Activated CD4-positive, alpha-beta memory T cell treated with anti-CD3 and anti-CD28 coated beads for 36 hours (primary cell): Measurements from ENCODE around the gene SPOCD1. TPM values are rescaled to one million over a fixed set of nuclear protein-coding genes. Genes with fewer than 3 reads are reported as not detected.
A peak's percentile ranks its signal among the peaks of the same experiment; 100 is the strongest.

Experiments
- CTCF ChIA-PET: fragments of 350-600 bp; sonication (Branson Sonifier 250); formaldehyde crosslinking; loops from one replicate; lab custom pipeline; 2021; ENCODE audit warnings: antibody characterized with exemption, inconsistent platforms; lab: Charles Lee
- POLR2A ChIA-PET: fragments of 350-600 bp; sonication (Branson Sonifier 250); formaldehyde crosslinking; loops from one replicate; lab custom pipeline; 2021; ENCODE audit warnings: antibody characterized with exemption; lab: Charles Lee
- DNase-seq: peaks from one replicate; pipeline ENCODE4 v3.0.0-alpha.2; 2020
- H3K27ac Mint-ChIP-seq: one replicate; pipeline ENCODE4 v1.8.0; 2021; ENCODE audit warnings: mixed read lengths
- H3K27me3 Mint-ChIP-seq: one replicate; pipeline ENCODE4 v1.8.0; 2021; ENCODE audit warnings: mixed read lengths
- H3K36me3 Mint-ChIP-seq: one replicate; pipeline ENCODE4 v1.8.0; 2021; ENCODE audit warnings: mixed read lengths
- H3K4me1 Mint-ChIP-seq: one replicate; pipeline ENCODE4 v1.8.0; 2021; ENCODE audit warnings: low read depth, mixed read lengths
- H3K4me3 Mint-ChIP-seq: one replicate; pipeline ENCODE4 v1.8.0; 2021; ENCODE audit warnings: mild to moderate bottlenecking, mixed read lengths
- H3K9me3 Mint-ChIP-seq: one replicate; pipeline ENCODE4 v1.8.0; 2021; ENCODE audit warnings: mixed read lengths
- intact Hi-C: fragments of 100-400 bp; cut with micrococcal nuclease; formaldehyde crosslinking; loops from one replicate; pipeline ENCODE4 v1.15.1; 2023
- total RNA-seq, 2 experiments: library from RNA; stranded (reverse); gene quantifications; one replicate each; pipeline ENCODE4 v1.2.3, GENCODE V29; 2021

SPOCD1 gene
- total RNA-seq, 2 experiments from 2014 or later = 0.73 to 0.78 TPM

DNA sequence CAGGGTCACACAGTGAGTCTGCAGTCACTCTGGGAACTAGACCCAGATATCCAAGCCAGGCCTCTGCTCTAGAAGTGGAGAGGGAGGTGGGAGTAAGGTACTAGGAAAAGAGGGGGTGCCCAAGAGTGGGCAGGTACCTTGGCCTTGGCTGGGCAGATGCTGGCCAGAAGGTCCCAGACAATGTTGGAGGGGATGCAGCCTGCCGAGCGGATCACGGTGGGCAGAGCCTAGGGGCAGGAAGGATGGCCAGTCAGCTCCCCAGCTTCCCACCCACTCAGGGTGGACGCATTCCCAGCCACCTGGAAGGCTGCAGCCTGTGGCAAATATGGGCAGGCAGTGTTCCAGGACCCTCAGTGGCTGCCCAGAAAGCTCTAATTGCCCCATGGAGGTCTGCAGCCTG lies 23.3 kb downstream of the SPOCD1 start:
- H3K4me3 Mint-ChIP-seq = no peak overlapping the region
- H3K27ac Mint-ChIP-seq = no peak overlapping the region
- peaks cover 1% of the 10 kb centered on the region for H3K27me3 Mint-ChIP-seq
- DNase-seq = no peak
- CTCF ChIA-PET = interaction anchor here (6.9 kb wide), 1 partner anchor 128 kb away, joined by 139 read pairs; no protein-coding TSS in a partner anchor
- no peaks in the 10 kb centered on the region for H3K36me3 Mint-ChIP-seq
- no peaks in the 10 kb centered on the region for H3K9me3 Mint-ChIP-seq
- H3K4me1 Mint-ChIP-seq = peaks cover 12% of the 10 kb centered on the region
- POLR2A ChIA-PET = no interaction called here
- intact Hi-C loops = no loop called here

DNA sequence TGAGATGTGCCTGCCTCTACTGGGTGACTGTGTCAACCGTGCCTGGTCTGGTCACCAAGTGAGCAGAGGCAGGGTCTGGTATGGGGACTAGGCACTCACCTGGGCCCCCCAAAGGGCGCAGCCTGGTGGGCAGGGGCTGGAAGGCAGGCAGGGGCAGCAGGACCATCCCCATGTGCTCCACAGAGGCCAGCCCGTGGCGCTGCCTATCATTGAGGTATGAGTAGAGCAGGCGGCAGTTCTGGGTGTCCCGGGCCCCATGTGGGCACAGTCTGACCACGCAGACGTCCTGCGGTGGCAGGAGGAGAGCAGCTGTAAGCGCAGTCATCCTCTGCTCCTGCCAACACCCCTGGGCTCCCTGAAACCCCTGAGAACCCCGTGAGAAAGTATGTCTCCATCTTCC lies 23.7 kb downstream of the SPOCD1 start:
- Mint-ChIP-seq H3K36me3 (no peaks in the 10 kb centered on the region), H3K9me3 (no peaks in the 10 kb centered on the region), H3K4me1 (peaks cover 13% of the 10 kb centered on the region), H3K27me3 (peaks cover 1% of the 10 kb centered on the region), H3K4me3 (no peak overlapping the region), H3K27ac (no peak overlapping the region)
- POLR2A ChIA-PET = no interaction called here
- CTCF ChIA-PET = interaction anchor here (2.0 to 6.9 kb wide), 2 partner anchors 128 to 229 kb away, joined by 7 to 139 read pairs; no protein-coding TSS in a partner anchor
- intact Hi-C loops = no loop called here
- no peak for DNase-seq

DNA sequence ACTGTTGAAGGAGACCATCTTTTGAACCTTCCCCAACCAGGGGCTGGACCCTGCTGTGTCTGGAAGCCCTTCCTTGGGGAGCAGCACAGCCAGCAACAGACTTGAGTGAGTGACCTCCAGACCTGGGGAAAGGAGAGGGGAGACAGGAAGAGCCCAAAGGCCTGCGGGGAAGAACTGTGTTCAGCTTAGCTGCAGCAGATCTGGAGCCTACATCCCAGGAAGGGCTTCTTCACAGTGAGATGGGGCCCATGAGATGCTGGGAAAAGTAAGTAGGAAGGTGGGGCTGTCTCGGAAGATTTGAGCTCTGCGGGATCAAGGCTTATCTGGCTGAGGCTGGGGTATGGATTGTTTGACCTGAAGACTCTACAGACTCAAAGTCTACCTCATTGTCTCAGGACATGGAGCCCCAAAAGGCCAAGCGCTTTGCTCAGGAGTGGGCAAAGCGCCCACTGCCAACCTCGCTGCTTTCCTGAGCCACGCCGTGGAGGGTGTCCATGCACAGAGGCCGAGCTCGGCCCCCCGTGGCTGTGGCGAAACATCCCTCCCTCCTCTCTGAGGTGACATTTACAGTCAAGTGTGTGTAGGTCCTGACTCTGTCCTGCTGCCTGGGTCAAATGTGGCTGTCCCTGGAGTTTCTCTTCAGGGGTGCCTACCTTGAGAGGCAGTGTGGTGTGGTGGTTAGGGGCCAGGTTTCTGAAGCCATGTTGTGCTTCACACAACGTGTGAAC lies 24.5 kb downstream of the SPOCD1 start:
- ChIA-PET CTCF (interaction anchor here (2.0 to 6.9 kb wide), 6 partner anchors 32 to 228 kb away, joined by 7 to 139 read pairs (median 32); no protein-coding TSS in a partner anchor), POLR2A (interaction anchor here (0.6 kb wide), 1 partner anchor 331 kb away, joined by 3 read pairs; no protein-coding TSS in a partner anchor)
- no peaks in the 10 kb centered on the region for H3K36me3 Mint-ChIP-seq
- H3K4me3 Mint-ChIP-seq = no peak overlapping the region
- DNase-seq = no peak
- H3K4me1 Mint-ChIP-seq = peaks cover 13% of the 10 kb centered on the region
- H3K27me3 Mint-ChIP-seq = no peaks in the 10 kb centered on the region
- H3K27ac Mint-ChIP-seq = no peak overlapping the region
- intact Hi-C loops = no loop called here
- H3K9me3 Mint-ChIP-seq = no peaks in the 10 kb centered on the region

DNA sequence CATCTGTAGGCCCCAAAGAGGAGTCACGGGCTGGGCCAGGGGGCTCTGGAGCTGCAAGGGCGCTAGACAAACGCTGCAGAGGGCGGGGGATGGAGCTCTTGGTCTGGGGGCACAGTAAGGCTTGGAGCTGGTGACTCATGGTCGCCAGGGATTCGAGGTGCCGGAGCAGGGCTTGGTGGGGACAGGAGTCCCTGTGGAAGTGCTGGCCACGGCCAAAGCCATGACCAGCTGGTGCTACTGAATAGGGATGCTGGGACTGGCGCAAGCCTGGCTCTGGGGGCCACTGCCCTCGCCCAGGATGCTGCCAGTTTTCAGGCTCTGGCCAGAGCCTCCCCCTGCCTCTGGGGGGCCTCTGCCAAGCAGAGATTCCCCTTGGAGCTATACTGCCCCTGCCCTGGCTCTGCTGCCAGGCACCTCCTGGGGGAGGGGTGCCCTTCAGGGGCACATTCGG lies 25.2 kb downstream of the SPOCD1 start:
- no peaks in the 10 kb centered on the region for H3K36me3 Mint-ChIP-seq
- ChIA-PET POLR2A (no interaction called here), CTCF (interaction anchor here (0.9 to 6.9 kb wide), 10 partner anchors 27 to 228 kb away, joined by 3 to 139 read pairs (median 32); partner anchors contain the start of genes ADGRB2 and COL16A1)
- intact Hi-C loops = no loop called here
- no peak for DNase-seq
- H3K4me3 Mint-ChIP-seq = no peak overlapping the region
- no peaks in the 10 kb centered on the region for H3K9me3 Mint-ChIP-seq
- H3K27ac Mint-ChIP-seq = no peak overlapping the region
- H3K4me1 Mint-ChIP-seq = peaks cover 13% of the 10 kb centered on the region
- no peaks in the 10 kb centered on the region for H3K27me3 Mint-ChIP-seq

DNA sequence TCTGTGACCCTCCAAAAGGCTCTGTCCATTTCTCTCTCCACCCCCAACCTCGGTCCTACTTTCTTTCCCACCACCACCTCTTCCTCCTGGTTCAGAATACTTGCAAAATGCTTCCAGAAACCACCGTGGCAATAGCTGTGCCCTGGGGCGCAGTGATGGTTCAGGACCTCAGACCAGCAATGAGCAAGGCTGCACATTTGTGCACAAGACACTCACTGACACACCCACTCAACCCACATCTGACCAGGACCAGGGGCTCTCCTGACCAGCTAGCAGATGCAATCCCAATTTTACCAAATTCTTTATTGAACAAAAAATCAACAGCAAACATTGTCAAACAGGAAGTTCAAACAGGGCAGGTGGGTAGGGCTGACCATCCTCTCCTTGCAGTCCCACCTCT lies 25.7 kb downstream of the SPOCD1 start:
- no peaks in the 10 kb centered on the region for H3K27me3 Mint-ChIP-seq
- POLR2A ChIA-PET = interaction anchor here (1.7 kb wide), 1 partner anchor 126 kb away, joined by 8 read pairs; no protein-coding TSS in a partner anchor
- intact Hi-C loops = no loop called here
- no peaks in the 10 kb centered on the region for H3K36me3 Mint-ChIP-seq
- no peaks in the 10 kb centered on the region for H3K9me3 Mint-ChIP-seq
- CTCF ChIA-PET = interaction anchor here (0.9 to 6.9 kb wide), 18 partner anchors 24 to 401 kb away, joined by 3 to 139 read pairs (median 14); partner anchors contain the start of genes ADGRB2, COL16A1 and PEF1
- H3K4me1 Mint-ChIP-seq = peaks cover 13% of the 10 kb centered on the region
- DNase-seq = no peak
- H3K27ac Mint-ChIP-seq = no peak overlapping the region
- no peak overlapping the region for H3K4me3 Mint-ChIP-seq

DNA sequence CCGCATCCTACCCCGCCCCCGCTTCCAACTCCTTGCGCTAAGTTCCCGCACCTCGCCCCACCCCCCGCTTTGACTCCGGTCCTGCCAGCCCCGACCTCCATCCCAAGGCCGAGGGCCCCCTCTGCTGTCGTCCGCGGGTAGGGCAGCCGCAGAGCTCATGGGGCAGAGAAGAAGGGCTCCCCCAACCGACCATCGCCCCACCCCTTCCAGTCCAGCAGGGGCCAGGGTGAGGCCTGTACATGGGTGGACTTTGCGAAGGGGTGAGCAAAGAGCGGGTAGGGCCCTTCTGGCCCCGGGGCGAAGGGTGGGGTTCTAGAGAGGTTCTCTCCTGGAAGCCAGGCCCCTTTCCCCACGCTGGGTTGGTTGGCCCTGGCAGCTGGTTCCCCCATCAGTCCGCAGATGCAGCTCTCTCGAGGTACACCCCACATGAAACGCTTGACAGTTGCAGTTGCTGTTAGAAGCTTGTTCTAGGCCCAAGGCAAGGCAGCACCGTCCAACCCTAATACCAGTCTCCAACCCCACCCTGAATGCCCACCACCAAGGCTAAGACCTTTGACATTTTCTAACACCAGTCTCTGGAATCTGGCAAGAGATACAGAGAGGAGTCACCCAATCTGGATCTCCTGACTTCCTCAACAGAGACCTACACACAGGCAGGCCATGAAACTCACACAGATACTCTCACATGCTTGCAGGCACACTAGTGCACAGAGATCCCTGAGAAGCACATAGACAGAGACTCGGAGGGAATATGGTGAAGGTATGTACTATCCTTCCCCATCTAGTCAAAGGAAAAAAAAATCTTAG lies 26.4 kb downstream of the SPOCD1 start:
- Mint-ChIP-seq H3K4me3 (peak overlapping the region; percentile 80), H3K36me3 (no peaks in the 10 kb centered on the region), H3K27me3 (no peaks in the 10 kb centered on the region), H3K4me1 (peaks cover 13% of the 10 kb centered on the region), H3K9me3 (no peaks in the 10 kb centered on the region), H3K27ac (no peak overlapping the region)
- ChIA-PET POLR2A (interaction anchor here (0.9 to 1.7 kb wide), 6 partner anchors 9 to 144 kb away, joined by 3 to 8 read pairs (median 5); partner anchors contain the start of gene PEF1), CTCF (interaction anchor here (0.6 to 6.9 kb wide), 66 partner anchors 9 to 605 kb away, joined by 3 to 139 read pairs (median 4); partner anchors contain the start of genes ADGRB2, BSDC1, COL16A1 and PEF1)
- peak; percentile 98 for DNase-seq
- intact Hi-C loops = loop anchor here (1.0 to 5.0 kb wide), 7 partner anchors 27 to 493 kb away; partner anchors contain the start of genes COL16A1, SNRNP40 and ZCCHC17

DNA sequence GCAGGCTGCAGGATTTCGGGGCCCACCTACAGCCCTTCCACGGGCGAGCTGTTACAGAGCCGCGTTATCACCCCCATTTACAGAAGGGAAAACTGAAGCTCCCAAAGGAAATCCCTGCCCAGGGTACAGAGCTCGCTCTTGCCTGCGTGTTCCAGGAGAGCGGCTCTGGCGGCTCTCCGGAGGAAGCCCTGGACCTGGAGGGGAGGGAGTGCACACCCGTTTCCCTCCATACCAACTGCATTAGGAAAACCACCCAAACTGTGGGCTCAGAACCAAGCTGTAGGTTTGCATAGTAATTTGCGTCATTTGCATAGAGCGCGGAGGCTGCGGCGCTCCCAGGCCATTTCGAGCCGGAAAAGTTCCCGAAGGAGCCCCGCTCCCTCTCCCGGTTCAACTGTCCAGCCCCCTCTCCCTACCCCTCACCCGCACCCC lies 27.0 kb downstream of the SPOCD1 start:
- Mint-ChIP-seq H3K9me3 (no peaks in the 10 kb centered on the region), H3K27me3 (no peaks in the 10 kb centered on the region), H3K4me1 (peaks cover 13% of the 10 kb centered on the region), H3K4me3 (peak overlapping the region; percentile 80), H3K36me3 (no peaks in the 10 kb centered on the region), H3K27ac (no peak overlapping the region)
- intact Hi-C loops = loop anchor here (1.0 to 5.0 kb wide), 8 partner anchors 27 to 492 kb away; partner anchors contain the start of genes COL16A1, SNRNP40 and ZCCHC17
- DNase-seq = no peak
- ChIA-PET CTCF (interaction anchor here (0.6 to 6.9 kb wide), 64 partner anchors 9 to 606 kb away, joined by 3 to 139 read pairs (median 4); partner anchors contain the start of genes ADGRB2, BSDC1, COL16A1 and PEF1), POLR2A (interaction anchor here (1.3 to 1.7 kb wide), 5 partner anchors 20 to 144 kb away, joined by 3 to 8 read pairs (median 5); partner anchors contain the start of gene PEF1)

DNA sequence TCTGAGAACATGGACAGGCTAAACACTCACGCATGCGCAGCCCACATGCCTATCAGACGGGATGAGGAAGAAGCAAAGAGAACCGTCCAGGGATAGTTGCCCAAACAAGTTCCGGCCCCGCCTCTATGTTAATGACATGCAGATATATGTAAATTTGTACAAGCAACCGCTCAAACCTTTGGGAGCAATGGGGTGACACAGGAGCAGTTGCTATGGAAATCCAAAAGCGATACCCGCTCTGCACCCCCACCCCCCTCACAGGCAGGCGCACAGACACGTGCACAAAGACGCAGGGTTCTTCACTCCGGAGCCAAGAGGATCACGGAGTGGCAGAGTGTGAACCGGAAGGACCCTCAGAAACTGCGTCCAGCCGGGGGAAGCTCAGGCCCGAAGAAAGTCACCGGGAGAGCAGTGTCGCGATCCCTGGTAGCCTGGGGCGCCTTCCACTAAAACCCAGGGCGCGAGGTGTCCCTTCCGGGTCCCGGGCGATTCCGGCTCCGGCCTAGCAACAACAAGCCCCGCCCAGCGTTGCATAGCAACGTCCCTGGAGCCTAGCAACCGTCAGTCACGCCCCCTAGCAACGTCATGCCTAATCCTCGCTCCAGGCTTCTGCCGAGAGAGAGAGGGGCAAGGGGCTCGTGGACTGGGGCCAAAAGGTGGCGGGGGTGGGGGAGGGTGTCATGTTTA lies 27.5 kb downstream of the SPOCD1 start:
- peaks cover 13% of the 10 kb centered on the region for H3K4me1 Mint-ChIP-seq
- CTCF ChIA-PET = interaction anchor here (0.6 to 6.9 kb wide), 47 partner anchors 8 to 606 kb away, joined by 3 to 139 read pairs (median 6); partner anchors contain the start of genes ADGRB2, BSDC1, COL16A1 and PEF1

DNA sequence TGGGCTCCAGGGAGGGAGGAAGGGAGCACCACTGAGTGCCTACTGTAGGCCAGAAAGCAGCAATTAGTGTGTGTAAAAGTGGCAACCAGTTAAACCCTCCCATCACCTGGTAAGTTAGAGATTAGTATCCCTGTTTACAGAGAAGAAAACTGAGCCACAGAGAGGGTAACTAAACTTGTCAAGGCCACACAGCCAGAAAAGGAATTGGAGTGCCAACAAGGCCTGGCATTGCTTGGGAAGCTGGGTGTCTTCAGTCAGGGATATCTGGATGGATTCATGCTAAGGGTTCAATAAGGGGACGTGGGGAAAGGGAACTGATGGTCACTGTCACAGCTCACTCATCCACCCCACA lies 28.1 kb downstream of the SPOCD1 start:
- intact Hi-C loops = loop anchor here (1.0 to 5.0 kb wide), 4 partner anchors 83 to 491 kb away; partner anchors contain the start of genes COL16A1, SNRNP40 and ZCCHC17
- POLR2A ChIA-PET = interaction anchor here (1.4 kb wide), 1 partner anchor 19 kb away, joined by 5 read pairs; no protein-coding TSS in a partner anchor

More for the DNA sequence above, 27.5 kb downstream of the SPOCD1 start:
- H3K4me3 Mint-ChIP-seq = peak overlapping the region; percentile 80
- intact Hi-C loops = loop anchor here (1.0 to 5.0 kb wide), 4 partner anchors 83 to 491 kb away; partner anchors contain the start of genes COL16A1, SNRNP40 and ZCCHC17
- peak overlapping the region; percentile 80 for H3K27ac Mint-ChIP-seq
- POLR2A ChIA-PET = interaction anchor here (1.3 to 1.7 kb wide), 5 partner anchors 19 to 143 kb away, joined by 3 to 8 read pairs (median 5); partner anchors contain the start of gene PEF1
- DNase-seq = peak; percentile 96
- H3K27me3 Mint-ChIP-seq = no peaks in the 10 kb centered on the region
- H3K36me3 Mint-ChIP-seq = no peaks in the 10 kb centered on the region
- no peaks in the 10 kb centered on the region for H3K9me3 Mint-ChIP-seq

DNA sequence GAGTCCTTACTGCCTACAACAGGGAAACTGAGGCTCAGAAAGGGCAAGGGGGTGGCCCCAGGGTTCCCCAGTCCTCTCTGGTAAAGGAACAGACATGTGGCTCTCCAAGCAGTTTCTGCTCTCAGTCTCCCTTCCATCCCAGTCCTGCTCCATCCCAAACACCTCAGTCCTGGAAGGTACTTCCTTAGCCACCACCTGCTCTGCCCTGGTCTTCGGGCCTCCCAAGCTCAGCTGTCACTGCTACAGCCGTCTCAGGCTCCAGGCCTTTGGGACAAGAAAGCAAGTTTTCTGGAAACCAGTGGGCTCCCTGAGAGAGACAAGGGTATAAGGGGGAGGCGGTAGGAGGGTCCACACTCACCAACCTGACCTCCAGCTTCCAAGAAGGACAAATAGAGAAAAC lies 28.6 kb downstream of the SPOCD1 start:
- H3K27ac Mint-ChIP-seq = no peak overlapping the region
- no peaks in the 10 kb centered on the region for H3K36me3 Mint-ChIP-seq
- H3K4me1 Mint-ChIP-seq = peaks cover 13% of the 10 kb centered on the region
- POLR2A ChIA-PET = no interaction called here
- intact Hi-C loops = loop anchor here (5.0 kb wide), 1 partner anchor 225 kb away; no protein-coding TSS in a partner anchor
- no peaks in the 10 kb centered on the region for H3K27me3 Mint-ChIP-seq
- DNase-seq = no peak
- CTCF ChIA-PET = interaction anchor here (2.5 to 6.9 kb wide), 3 partner anchors 24 to 222 kb away, joined by 36 to 139 read pairs (median 48); partner anchors contain the start of gene ADGRB2
- H3K9me3 Mint-ChIP-seq = no peaks in the 10 kb centered on the region
- peak overlapping the region; percentile 80 for H3K4me3 Mint-ChIP-seq

More for the DNA sequence above, 28.1 kb downstream of the SPOCD1 start:
- no peak for DNase-seq
- H3K4me3 Mint-ChIP-seq = peak overlapping the region; percentile 80
- CTCF ChIA-PET = interaction anchor here (1.2 to 6.9 kb wide), 7 partner anchors 15 to 394 kb away, joined by 6 to 139 read pairs (median 36); partner anchors contain the start of gene ADGRB2
- peak overlapping the region; percentile 80 for H3K27ac Mint-ChIP-seq
- H3K27me3 Mint-ChIP-seq = no peaks in the 10 kb centered on the region
- H3K9me3 Mint-ChIP-seq = no peaks in the 10 kb centered on the region
- no peaks in the 10 kb centered on the region for H3K36me3 Mint-ChIP-seq
- H3K4me1 Mint-ChIP-seq = peaks cover 13% of the 10 kb centered on the region
